Stimulated activated CD4-positive, alpha-beta T cell treated with anti-CD3 and anti-CD28 coated beads, TNF-alpha, amount 100 ng/mL, for 48 hours (primary cell): Measurements from ENCODE around the gene ORMDL2.
A peak's percentile ranks its signal among the peaks of the same experiment; 100 is the strongest.
"Not testable (repeated sequence)": the region's sequence is repeated elsewhere in the genome, so short reads cannot be mapped to it uniquely, and the experiment has no call there.

Source experiments
- DNase-seq, 3 donors: peaks; one replicate each; pipeline ENCODE4 v3.0.0-alpha.2; 2020; ENCODE audit warnings: low read depth in 3 of 3

ORMDL2 gene

DNA sequence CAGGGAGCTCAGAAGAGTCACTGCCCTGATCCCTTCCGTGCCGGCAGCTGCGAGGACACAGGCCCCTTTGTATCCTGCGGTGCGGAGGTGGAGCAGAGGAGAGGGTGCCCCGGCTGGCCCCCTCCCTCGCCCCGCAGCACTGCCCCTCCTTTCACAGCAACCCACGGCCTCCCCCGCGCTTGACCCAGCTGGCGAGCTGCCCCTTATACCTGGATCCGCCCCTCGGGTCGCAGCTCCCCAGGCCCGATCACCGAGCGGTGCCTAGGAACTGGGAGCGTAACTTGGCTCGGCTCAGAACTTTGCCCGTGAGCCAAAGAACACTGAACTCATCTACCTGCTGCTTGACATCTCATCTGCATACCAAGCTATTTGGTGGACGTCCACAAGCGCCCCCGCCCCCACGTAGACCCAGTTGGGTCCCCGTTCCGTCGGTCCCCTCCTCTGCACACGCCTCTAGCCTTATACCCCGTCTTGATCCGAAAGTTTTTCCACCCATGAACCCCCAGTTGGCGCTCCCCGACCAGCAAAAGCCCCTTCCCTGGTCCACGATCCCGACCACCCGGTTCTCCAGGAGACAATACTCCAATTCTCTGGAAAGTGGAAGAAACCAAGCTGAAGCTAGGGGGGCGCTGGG is 12.2 kb downstream of the ORMDL2 start:
- DNase-seq, result no peak

GRCh38 chr12:55830601-55831446 is 13.0 kb downstream of the ORMDL2 start:
- DNase-seq, result no peak

DNA sequence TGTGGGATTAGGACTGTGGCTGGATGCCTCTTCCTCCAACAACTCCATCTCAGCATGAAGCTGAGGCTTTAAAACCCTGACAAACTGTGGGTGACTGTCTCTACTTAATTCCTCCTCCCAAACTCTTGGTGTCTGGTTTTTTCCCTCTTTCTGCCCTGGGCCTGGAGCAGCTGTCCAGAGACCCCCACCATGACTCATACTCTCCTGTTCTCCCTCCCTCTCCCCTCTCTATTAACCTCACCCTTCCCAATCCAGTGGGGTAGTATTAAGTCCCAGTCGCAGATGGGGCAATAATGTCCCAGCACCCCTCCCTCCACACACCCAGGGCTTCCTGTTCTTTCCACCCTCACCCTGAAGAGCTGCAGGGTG is 13.6 kb downstream of the ORMDL2 start:
- DNase-seq, result no peak

GRCh38 chr12:55833056-55833455 is 15.2 kb downstream of the ORMDL2 start:
- DNase-seq, result no peak

GRCh38 chr12:55834400-55834799 is 16.6 kb downstream of the ORMDL2 start:
- DNase-seq, result not testable (repeated sequence)

DNA sequence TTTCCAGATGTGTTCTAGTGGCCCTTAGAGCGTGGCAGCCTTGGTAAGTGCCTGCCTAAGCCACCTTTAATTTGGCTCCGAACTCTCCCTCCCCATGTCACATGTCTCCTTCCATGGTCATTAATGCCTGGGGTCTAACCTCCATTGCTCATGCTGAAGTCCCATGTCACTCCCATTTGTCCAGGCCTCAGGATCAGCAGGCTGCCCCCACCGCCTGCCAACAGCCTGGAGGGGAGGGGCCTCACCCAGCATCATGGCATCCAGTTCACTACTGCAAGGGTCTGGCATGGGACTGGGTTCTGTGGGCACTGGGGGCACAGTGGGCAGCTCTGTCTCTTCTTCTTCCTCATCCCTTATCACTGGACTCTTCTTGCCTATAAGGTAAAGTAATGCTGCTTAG is 20.5 kb downstream of the ORMDL2 start:
- DNase-seq, result no peak

DNA sequence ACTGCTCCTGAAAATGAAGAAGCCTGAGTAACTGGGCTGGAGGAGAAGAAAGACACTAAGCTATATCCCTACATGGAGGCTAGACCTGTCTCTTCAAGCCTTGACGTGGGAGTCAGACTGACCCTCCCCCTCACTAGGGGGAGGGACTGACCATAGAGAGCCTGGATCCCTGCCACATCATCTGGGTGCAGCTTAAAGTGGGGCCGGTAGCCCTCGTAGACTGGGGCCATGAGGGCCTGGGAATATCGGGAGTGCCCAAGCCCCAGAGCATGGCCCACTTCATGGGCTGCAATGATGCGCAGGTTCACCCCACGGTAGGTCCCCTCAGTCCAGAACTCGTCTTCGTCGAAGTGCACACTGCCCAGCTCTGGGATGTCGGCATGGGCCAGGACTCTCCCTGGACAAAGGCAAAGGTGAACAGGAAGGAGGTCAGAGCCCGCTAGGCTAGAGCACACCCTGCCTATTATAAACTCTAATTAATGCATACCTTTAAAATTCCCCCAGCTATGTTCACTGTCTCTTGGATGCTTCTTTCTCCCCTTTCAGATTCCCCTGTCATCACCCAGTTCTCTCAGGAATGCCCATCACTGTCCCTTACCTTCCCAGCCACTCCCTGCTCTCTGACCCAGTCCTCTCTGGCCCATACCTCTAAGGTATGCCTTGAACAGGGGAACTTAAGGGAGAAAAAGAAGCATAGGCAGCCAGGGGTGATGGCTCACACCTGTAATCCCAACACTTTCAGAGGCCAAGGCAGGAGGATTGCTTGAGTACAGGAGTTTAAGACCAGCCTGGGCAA is 21.7 kb downstream of the ORMDL2 start:
- DNase-seq, result no peak

DNA sequence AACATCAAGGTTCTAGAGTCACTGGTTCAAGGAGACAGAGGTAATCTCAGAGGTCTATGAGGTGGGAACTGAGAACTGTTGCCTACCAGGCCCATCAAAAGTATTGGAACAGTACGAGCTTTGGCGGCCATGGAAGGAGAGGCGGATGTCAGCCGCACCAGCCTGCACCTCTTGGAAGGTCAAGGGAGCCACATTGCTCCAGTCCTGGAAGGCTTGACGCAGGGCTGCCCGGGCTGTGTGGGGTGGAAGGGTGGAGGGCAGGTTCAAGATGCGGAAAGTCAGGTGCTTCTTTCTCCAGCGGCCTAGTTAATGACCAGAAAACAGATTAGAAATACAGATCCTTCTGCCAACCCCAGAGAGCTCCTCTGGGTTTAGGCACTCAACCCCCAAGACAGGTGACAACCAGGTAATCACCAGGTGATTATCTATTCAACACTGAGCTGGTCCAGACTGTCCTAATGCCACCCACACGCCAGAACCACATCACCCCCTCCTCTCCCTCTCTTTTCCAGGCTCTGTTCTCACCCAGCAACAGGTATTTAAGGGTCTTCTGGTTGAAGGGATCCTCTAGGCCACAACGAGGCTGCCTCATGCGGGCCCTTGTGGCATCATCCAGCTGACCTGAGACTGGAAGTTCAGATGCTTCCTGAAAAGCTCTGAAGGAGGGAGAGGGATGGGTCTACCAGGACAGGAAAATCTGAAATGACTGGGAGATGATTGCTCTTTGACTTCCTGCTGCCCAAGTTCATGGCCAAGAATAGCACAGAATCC is 22.9 kb downstream of the ORMDL2 start:
- no peak for DNase-seq

GRCh38 chr12:55842681-55843429 is 25.0 kb downstream of the ORMDL2 start, which contains the start of gene MMP19:
Gene MMP19, minus strand, starts transcription at chr12:55842936. Its CDS starts 106 bp downstream, at chr12:55842830.
- DNase-seq, result no peak

DNA sequence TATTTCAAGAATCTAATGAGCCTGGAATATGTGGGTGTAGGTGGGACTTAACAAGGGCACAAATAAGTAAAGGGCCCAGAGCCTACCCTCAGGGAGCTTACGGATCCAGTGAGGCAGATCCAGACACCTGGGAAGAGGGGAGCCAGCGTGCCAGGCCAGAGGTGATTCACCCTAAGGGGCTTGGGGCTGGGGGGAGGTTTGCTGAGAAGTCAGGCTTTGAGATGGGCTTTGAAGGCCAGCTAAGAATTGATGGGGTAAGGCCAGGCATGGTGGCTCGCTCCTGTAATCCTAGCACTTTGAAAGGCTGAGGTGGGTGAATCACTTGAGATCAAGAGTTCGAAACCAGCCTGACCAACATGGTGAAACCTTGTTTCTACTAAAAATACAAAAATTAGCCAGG is 25.6 kb downstream of the ORMDL2 start:
- DNase-seq, result no peak

GRCh38 chr12:55844961-55845360 is 27.1 kb downstream of the ORMDL2 start:
- no peak for DNase-seq

GRCh38 chr12:55845361-55845760 is 27.5 kb downstream of the ORMDL2 start:
- DNase-seq, result no peak

- DNase-seq, result no peak
These were observed 28.1 kb downstream of the ORMDL2 start for GRCh38 chr12:55845785-55846496.

GRCh38 chr12:55847033-55847432 is 29.2 kb downstream of the ORMDL2 start:
- peak in 1 of 3 donors; percentile 28 for DNase-seq

- no peak for DNase-seq
These were observed 29.9 kb downstream of the ORMDL2 start for GRCh38 chr12:55847603-55848291.

- no peak for DNase-seq
These were observed 31.9 kb downstream of the ORMDL2 start for GRCh38 chr12:55849616-55850343.

DNA sequence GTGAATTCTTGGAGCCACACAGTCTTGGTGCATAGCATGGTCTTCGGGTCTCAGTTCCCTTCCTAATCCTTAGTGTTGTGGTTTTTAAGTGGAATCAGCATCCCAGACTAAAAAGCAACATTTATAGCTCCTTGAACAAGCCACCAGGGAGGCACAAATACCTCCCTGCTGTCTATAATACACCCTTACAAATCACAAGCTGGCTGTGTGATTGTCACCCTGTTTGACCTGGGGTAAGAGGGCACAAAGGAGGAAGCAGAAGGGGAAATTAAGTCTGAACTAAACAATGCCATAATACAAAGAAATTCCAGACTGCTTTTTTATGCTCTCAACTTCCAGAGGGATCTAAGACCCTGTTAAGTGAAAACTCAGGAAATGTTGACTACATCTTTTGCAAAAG is 32.6 kb downstream of the ORMDL2 start:
- DNase-seq, result no peak

- no peak for DNase-seq
These were observed 33.1 kb downstream of the ORMDL2 start for GRCh38 chr12:55850893-55851292.

GRCh38 chr12:55852740-55853139 is 34.9 kb downstream of the ORMDL2 start:
- DNase-seq, result no peak
